ELF-1 (cell line): Measurements from ENCODE around the gene DUOXA1.
"Not testable (repeated sequence)": the region's sequence is repeated elsewhere in the genome, so short reads cannot be mapped to it uniquely, and the experiment has no call there.

Source experiments
- DNase-seq: peaks from one replicate; pipeline ENCODE4 v3.0.0-alpha.2; 2016; ENCODE audit warnings: low read depth, low spot score

The DUOXA1 gene

DNA sequence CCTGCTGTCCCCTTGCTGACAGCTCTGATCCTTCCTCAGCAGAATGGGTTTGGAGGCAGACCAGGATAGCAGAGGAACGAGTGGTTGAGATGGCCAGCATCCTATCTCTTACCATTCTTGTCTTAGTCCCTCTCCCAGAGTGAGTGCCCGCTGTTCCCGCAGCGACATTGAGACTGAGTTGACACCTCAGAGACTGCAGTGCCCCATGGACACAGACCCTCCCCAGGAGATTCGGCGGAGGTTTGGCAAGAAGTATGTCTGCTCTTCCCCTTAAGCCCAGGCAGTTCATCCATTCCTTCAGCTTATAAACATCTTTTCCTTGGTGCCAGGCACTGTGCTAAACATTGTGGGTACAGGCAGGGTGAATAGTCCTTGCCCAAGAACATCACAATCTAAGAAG lies 21.3 kb upstream of the DUOXA1 start:
- DNase-seq, result no peak

DNA sequence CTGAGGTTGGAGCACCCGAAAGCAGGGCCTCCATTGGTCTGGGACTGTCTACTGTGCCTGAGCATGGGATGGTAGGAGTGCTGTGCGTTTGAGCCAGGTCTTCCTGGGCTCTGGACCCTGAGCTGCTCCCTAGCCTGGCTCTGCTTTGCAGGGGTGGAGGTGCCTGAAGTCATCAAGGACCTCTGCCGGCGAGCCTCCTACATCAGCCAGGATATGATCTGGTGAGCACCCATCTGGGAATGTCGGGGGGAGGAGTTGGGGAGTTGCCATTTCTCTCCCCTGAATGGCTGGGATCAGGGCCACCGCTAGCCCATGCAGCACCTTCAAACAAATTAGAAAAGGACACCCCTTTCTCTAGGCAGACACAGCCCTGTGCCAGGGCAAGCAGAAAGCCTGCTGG lies 20.8 kb upstream of the DUOXA1 start:
- DNase-seq, result no peak

DNA sequence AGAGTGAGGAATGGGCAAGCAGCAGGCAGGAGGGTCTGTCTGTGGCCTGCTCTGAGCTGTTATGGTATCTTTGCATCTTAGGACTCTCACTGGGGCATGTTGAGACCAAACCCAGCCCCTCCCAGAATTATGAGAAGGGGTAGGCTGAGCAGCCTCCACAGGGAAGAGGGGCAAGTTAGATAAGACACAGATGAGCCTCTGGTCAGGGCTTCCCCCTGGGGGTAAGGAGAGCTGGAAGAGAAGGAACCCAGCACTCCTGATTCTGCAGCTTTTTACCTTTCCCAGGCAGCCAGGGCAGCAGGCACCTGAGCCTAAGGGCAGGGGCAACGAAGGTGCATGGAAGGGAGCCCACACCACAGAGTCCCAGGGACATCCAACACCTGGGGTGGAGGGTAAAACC lies 19.4 kb upstream of the DUOXA1 start:
- peak; percentile 76 for DNase-seq

DNA sequence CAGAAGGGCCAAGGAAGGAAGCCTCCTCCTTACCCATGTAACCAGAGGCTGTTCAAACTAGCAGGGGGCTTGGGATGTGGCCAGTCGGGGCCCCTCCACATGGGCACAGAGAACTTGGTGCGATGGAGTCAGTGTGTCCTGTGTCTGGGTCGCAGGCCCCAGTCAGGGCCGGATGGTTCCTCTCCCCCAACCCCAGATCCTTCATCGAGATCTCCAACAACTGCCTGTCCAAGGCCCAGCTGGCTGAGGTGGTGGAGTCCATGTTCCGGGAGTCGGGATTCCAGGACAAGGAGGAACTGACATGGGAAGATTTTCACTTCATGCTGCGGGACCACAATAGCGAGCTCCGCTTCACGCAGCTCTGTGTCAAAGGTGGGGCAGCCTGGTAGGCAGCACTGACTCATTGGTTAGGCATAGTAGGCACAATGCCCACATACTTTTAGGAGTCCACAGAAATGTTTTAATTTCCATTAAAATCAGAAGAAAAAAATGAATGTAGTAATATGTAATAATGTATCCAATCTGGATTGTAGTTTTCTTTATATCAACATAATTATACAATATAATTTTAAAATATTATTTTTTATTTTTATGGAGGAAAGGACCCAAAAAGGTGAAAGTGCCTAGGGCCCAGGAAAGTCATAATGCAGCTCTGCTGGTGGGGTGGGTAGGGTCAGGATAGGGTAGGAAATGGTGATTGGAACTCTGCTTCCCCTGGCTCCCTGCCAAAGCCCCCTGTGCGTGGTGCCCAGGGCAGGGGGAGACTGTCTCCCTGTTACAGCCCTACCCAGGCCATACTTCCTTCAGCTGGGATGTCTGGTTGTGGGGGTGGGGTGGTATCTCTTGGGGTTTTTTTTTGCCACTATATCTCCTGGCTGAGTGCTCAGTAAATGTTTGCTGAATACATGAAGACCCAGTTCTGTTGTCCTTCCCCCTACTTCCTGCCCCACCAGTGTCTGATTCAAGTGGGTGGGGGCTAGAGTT lies 18.7 kb upstream of the DUOXA1 start:
- no peak for DNase-seq

DNA sequence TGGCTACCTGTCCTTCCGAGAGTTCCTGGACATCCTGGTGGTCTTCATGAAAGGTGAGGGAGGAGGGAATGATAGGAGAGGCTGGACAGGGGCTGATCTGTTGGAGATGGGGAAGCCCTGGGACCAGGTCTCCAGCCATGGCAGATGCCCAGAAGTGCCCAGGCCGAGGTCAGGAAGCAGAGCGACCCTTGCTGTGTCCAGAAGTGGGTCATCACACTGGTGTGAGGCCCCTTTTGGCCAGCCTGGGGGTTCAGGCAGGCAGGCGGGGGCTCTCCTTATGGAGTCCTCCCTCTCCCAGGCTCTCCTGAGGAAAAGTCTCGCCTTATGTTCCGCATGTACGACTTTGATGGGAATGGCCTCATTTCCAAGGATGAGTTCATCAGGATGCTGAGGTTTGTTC lies 17.9 kb upstream of the DUOXA1 start:
- DNase-seq, result no peak

DNA sequence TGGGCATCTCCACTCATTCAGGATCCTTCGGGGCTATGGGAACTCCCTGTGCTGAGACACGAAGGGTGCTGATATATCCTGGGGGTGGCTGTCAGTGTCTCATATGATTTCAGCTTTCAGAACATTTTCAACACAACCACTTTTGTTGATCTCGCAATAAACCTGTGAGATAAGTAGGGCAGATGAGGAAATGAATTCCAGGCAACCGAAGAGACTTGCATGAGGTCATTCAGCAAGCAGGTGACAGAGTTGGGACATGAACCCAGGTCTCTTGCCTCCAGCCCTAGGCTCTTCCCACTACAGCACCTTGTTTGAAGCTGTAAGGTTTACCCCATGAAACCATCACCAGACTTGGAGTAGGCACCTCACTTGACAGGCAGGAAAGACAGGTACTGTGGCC lies 16.7 kb upstream of the DUOXA1 start:
- DNase-seq, result no peak

DNA sequence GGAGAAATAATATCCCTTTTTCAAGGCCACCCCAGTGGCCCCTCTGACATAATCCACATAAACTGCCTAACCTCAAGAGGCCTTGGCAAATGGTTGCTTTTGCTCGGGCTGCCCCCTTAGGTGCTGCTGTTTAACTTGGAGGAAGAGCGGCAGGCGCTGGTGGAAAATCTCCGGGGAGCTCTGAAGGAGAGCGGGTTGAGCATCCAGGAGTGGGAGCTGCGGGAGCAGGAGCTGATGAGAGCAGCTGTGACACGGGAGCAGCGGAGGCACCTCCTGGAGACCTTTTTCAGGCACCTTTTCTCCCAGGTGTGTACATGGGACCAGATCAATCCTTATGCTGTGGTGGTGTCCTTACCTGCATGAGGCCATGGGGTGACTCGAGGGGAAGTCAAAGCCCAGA lies 15.1 kb upstream of the DUOXA1 start:
- DNase-seq, result no peak

DNA sequence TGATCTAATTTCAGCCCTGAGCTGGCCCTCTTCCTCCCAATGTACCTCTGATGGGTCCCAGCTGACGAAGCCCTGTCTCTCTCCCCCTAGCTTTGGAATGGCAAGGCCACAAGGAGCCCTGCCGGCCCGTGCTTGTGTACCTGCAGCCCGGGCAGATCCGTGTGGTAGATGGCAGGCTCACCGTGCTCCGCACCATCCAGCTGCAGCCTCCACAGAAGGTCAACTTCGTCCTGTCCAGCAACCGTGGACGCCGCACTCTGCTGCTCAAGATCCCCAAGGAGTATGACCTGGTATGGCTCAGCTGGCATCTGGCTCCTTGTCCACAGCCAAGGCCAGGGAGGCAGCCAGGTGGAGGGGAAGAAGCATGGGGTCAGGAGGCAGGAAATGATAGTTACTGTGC lies 14.3 kb upstream of the DUOXA1 start:
- DNase-seq, result no peak

DNA sequence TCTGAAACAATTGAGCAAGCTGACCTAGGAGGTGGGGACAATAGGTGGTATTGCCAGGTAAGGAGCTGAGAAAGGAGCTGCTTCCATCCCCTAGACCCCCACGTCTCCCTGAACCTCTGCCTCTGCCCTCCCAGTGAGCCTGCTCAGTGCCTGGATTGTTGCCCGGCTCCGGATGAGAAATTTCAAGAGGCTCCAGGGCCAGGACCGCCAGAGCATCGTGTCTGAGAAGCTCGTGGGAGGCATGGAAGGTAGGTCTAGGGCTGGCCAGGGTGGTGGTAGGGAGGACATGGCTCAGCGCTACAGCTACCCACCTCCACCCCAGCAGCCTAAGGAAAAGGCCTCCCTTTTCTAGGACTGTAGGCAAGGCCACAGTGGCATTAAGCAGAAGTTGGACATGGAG lies 13.4 kb upstream of the DUOXA1 start:
- no peak for DNase-seq

DNA sequence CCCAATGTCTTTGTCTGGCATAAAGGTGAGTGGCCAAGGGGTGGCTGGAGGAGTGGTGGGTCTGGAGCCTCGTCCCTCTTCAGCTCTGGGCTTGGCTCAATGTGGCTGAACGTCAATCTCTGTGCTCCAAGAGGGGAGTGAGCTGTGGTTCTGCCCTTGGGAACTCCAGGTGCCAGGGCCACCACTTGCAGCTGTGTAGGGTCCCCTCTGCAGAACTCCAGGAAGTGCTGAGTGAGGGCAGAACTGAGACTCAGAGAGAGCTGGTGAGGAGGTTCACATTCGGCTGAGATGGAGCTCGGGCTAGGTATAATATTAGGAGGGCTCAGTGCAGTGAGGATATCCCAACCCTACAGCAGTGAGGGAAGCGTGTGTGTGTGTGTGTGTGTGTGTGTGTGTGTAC lies 11.7 kb upstream of the DUOXA1 start:
- no peak for DNase-seq

DNA sequence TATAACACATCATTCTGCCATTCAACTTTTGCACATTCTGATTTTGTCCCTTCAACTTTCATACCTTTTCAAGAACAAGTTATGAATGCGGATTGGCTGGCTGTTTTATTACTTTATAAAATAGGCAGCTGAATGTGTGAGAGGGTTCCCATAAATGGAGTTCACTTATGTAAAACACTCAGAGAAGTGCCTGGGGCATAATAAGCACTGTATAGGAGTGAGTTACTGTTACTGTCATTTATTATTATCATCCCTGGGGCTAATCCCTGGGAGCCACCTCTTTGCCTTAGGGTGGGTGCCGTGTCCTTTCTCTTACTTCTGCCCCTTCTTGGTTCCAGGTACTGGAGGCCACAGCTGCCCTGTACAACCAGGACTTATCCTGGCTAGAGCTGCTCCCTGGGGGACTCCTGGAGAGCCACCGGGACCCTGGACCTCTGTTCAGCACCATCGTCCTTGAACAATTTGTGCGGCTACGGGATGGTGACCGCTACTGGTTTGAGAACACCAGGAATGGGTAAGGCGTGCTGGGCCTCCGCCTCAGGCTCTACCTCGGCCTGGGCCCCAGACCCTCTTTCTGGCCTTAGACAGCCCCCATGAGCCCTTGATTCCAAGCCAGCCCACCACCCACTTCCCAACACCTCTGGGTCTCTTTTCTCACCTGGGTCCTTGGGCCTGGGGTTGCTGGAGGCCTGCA lies 11.0 kb upstream of the DUOXA1 start:
- DNase-seq, result no peak

DNA sequence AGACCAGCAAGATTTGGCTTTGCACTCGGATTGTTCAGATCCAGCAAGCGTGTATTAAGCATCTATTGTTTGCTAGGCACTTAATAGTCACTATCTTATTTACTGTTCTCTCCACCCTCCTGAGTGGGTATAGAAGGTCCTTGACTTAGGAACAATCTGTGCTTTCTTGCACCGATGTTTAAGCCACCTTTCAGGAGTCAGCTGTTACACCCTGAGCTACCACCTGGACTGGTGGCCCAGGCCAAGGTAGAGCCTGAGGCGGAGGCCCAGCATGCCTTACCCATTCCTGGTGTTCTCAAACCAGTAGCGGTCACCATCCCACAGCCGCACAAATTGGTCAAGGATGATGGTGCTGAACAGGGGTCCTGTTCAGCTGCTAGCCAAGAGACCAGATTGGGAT lies 10.1 kb upstream of the DUOXA1 start:
- no peak for DNase-seq

DNA sequence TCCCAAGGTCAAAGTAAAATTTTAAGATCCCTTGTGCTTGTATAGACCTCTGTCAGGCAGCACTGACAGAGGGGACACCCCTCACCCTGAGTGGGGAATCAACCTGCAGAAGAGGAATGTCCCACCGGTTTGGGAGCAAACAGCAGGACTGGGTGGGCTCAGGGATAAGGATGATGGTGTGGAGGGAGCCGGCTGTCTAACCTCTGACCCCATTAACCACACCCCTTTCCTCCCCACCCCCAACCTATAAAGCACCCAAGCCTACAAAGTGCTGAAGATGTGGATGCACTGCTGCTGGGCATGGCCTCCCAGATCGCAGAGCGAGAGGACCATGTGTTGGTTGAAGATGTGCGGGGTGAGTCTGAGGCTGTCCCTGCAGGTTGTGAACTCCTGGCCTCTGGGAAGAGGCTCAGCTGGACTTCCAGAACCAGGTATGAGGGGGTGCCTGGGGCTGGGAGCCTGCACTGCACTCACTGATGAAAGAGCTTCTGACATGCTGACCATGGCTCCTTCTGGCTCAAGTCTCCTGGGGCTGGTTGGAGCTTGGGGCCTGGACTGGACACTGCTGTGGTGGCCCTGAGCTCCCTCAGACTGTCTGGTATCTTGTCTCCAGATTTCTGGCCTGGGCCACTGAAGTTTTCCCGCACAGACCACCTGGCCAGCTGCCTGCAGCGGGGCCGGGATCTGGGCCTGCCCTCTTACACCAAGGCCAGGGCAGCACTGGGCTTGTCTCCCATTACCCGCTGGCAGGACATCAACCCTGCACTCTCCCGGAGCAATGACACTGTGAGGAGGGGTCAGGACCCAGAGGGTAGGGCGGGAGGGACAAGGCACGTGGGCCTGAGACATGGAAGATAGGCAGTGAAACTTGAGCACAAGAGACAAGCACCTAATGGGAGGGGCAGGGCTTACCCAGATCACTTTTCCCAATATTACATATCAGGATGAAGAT lies 9.4 kb upstream of the DUOXA1 start:
- no peak for DNase-seq

DNA sequence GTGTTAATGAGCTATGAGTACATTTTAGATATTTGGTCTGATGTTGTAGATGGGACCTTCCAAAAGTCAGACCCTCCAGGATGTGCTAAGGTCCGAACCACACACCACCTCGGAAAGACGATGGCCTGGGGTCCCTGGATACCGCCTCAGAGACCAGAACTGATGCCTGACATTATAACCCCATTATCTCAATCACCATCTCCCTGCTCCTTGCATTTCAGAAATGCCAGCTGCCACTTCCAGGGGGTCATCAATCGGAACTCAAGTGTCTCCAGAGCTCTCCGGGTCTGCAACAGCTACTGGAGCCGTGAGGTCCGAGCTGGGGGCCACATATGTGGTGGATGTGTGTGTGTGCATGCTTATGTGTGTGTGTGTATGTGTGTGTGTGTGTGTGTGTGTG lies 8.0 kb upstream of the DUOXA1 start:
- no peak for DNase-seq

DNA sequence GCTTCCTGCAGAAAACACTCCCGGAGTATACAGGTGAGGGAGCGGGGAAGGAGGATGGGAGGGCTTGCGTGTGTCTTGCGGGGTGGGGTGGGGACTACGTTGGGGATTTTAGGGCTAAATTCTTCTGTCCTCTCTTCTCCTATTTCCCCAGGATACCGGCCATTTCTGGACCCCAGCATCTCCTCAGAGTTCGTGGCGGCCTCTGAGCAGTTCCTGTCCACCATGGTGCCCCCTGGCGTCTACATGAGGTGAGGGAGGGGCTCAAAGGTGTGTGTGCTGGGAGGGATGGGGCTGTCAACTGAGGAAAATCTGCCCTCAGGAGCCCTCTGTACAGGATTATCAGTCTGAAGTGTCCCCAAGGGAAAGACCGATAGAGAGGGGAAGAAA lies 6.7 kb upstream of the DUOXA1 start:
- DNase-seq, result peak; percentile 32

DNA sequence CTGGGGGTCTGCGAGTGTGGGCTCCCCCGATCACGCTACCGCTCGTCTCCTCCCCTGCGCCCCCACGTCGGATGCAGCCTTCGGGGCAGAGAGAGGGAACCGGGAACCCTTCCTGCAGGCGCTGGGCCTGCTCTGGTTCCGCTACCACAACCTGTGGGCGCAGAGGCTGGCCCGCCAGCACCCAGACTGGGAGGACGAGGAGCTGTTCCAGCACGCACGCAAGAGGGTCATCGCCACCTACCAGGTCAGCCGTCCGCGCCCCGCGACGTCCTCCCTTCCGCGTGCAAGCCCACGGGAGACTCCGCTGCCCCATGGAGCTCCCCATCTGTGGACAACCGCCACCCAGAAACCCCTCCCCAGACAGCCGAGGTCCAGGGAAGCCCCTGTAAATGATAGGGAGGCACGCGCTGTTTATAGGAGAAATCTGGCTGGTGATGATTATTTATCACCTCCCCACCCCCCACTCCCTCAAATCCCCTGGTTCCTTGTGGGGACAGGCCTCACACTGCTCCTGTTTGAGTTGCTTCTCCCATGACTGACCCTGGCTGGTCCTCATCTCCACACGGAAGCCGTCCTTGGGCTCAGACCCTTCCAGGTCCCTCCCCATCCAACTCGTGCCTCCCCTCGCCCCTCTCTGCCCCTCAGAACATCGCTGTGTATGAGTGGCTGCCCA lies 6.2 kb upstream of the DUOXA1 start:
- DNase-seq, result not testable (repeated sequence)

DNA sequence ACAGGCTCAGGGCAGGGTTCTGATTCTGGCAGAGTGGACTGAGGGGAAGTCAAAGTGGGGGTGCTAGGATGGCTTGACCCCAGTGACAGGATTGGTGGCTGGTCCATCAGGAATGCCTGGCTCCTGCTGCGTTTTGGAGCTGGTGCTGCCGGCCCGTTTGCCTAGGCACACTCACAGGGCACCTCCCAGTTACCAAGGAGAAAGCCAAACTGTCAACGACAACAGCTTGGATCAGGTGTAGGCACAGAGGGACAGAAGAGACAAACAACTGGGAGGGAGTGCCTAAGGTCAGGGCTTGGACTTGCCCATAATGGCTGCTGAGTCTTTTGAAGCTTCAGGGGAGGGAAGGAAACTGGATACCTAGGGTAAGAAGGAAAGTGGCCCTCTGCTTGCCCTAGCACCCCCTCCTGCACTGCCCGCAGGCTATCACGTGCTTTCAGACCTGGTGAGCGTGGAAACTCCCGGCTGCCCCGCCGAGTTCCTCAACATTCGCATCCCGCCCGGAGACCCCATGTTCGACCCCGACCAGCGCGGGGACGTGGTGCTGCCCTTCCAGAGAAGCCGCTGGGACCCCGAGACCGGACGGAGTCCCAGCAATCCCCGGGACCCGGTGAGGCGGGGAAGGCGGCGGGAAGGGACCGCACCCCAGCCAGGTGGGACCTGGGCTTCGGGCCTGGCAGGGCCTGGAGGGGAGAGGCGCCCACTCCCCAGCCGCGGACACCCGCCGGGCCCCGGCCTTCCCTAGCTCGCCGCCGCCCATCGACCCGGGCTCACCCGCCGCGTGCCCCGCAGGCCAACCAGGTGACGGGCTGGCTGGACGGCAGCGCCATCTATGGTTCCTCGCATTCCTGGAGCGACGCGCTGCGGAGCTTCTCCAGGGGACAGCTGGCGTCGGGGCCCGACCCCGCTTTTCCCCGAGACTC lies 5.3 kb upstream of the DUOXA1 start:
- DNase-seq, result peak; percentile 53

DNA sequence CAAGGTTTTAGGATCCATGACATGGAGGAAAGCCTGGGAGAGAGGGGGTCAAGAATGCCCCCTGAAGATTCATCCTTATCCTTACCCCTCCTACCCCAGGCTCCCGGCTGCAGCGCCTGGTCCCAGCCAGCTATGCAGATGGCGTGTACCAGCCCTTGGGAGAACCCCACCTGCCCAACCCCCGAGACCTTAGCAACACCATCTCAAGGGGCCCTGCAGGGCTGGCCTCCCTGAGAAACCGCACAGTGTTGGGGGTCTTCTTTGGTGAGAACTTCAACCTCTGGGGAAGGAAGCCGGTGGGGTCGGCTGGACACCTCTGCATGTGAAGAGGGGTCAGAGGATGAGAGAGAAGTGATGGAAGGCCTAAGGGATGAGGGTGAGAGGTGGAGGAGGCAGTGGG lies 4.4 kb upstream of the DUOXA1 start:
- DNase-seq, result no peak

DNA sequence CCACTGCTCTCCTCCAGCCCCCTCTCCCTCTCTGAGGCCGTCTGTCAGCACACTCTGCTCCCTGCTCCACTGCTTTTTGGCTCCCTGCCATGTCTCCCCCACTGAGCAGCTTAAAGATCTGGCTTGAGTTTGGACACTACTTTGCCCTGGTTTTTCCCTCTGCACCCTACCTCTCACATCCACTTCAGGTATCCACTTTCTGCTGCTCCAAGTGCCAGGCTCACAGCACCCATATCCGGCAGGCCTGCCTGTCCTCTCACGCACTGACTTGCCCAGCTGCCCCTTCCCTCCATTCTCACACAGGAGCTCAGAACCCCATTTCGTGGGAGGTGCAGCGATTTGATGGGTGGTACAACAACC lies 3.9 kb upstream of the DUOXA1 start:
- DNase-seq, result no peak

DNA sequence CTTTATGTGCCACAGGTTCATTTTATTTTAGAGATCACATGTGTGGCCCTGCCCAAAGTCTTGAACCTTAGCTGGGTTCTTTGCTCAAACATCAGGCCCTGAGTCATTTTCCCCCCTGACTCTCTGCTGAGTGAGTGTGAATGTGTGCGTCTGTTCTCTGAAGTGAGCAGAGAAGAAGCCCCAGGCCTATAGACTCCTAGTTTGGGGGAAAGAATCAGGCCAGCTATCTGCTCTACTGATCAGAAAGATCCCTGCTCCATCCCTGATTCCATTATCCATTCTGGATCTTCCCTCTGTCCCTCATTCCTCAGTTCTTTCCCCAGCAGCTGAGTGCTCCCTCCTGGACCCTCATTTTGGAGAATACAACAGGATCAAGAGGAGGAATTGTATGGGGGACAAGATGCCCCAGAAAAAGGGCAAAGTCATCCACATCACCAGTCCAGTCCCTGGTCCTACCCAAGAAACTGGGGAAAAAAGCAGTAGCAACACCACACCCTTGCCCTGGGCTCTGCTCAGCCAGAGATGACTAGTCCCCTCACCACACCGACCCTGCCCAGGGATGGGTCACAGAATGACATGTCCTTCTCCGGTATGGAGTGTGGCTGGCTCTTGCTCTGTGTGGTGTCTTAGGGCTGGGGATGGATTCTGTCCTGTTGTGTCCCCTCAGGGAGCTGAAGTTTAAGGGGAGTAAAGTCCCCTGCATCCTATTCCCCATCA lies 3.3 kb upstream of the DUOXA1 start:
- DNase-seq, result no peak
